ENCODE data around the gene ATP8B1.

The ATP8B1 gene

DNA sequence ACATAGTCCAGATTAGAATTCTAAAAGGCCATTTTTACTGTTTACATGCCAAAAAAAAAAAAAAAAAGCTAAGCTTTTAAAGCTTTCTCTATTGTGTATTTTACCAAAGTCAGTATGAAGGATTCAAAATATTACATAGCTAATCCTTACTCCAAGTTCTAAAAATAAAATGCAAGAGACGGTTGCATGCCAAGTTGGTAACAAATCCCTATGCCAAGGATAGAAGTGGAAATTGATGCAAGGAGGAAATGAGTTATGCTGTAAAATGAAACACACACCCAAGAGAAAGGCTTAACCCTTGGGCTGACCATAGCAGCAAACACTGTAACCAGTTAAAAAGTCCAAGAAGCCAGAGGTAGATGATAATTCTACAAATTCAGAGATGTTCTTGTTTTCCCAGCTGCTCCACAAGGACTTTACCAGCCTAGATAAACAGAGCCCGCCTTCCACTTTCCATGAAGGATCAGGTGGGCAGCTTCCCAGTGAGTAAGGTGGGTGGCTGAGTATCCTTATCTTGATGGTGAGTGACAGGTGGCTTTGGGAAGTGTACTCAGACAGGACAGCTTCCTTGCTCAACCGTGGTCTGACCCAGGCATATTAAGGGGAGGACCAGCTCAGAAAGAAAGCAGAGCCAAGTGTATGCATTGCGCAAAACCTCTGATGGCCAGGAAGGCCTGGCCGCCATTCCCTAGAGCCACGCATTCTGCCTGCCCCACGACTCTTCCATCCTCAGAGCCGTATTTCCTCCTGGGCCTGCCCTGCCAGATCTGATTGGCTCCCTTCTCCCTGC, 34.4 kb downstream of the ATP8B1 start:
- no peaks in the 10 kb centered on the region for H3K27me3 ChIP-seq (ENCODE audit: insufficient read depth, low read length, poor library complexity, severe bottlenecking)
- TF ChIP-seq EZH2phosphoT487 (IDR thresholded peaks at IDR 0.05; ENCODE audit: borderline replicate concordance) = no peak
- TF ChIP-seq, protein P1, sequence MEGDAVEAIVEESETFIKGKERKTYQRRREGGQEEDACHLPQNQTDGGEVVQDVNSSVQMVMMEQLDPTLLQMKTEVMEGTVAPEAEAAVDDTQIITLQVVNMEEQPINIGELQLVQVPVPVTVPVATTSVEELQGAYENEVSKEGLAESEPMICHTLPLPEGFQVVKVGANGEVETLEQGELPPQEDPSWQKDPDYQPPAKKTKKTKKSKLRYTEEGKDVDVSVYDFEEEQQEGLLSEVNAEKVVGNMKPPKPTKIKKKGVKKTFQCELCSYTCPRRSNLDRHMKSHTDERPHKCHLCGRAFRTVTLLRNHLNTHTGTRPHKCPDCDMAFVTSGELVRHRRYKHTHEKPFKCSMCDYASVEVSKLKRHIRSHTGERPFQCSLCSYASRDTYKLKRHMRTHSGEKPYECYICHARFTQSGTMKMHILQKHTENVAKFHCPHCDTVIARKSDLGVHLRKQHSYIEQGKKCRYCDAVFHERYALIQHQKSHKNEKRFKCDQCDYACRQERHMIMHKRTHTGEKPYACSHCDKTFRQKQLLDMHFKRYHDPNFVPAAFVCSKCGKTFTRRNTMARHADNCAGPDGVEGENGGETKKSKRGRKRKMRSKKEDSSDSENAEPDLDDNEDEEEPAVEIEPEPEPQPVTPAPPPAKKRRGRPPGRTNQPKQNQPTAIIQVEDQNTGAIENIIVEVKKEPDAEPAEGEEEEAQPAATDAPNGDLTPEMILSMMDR (conservative IDR thresholded peaks at IDR 0.05; ENCODE audit: low read length) = no peak

DNA sequence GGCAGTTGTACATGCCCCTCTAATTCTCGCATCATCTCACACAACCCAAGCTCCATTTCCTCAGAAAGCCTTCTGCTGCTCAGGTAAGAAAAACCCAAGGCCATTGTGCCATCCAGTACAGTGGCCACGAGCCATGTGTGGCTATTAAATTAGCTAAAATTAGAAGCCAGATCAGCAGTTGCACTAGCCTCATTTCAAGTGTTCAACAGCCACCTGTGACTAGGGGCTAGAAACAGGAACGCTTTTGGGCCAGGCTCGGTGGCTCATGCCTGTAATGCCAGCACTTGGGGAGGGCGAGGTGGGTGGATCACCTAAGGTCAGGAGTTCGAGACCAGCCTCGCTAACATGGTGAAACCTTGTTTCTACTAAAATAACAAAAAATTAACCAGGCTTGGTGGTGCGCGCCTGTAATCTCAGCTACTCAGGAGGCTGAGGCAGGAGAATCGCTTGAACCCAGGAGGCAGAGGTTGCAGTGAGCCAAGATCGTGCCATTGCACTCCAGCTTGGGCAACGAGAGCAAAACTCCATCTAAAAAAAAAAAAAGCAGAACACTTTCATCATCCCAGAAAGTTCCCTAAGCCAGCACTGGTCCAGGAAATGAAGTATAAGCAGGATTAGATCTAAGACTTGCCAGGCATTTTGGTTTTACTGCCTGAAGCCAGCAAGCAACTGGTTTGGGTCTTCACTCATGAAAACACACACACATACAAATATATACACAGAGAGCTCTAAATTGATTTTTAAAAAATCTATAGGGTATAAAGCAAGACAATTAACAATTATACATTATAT, 35.7 kb downstream of the ATP8B1 start:
- no peak overlapping the region for H3K9ac ChIP-seq (ENCODE audit: low read depth, low read length, poor library complexity, severe bottlenecking)
- no peaks in the 10 kb centered on the region for H3K9me3 ChIP-seq (ENCODE audit: insufficient read depth, low read depth, low read length)
- TF ChIP-seq EZH2phosphoT487 (IDR thresholded peaks at IDR 0.05; ENCODE audit: borderline replicate concordance) = no peak
- TF ChIP-seq, protein P1 (conservative IDR thresholded peaks at IDR 0.05; ENCODE audit: low read length) = no peak
- H3K9me2 ChIP-seq (replicated peaks; ENCODE audit: low read depth, low read length) = no peaks in the 10 kb centered on the region
- no peaks in the 10 kb centered on the region for H3K27me3 ChIP-seq (ENCODE audit: insufficient read depth, low read length, poor library complexity, severe bottlenecking)
- H3F3A ChIP-seq (ENCODE audit: low read depth) = no peaks in the 10 kb centered on the region
- H3K36me3 ChIP-seq (ENCODE audit: insufficient read depth, low read length) = no peaks in the 10 kb centered on the region
- no peak overlapping the region for H2AFZ ChIP-seq (ENCODE audit: low read length)
- H3K4me3 ChIP-seq (ENCODE audit: low read length, poor library complexity, severe bottlenecking) = no peak overlapping the region
- no peaks in the 10 kb centered on the region for H4K20me1 ChIP-seq (ENCODE audit: insufficient read depth, low read length, poor library complexity, severe bottlenecking)
- no peak overlapping the region for H3K4me2 ChIP-seq (ENCODE audit: low read depth, low read length, poor library complexity, severe bottlenecking)
- no peaks in the 10 kb centered on the region for H3K4me1 ChIP-seq (ENCODE audit: insufficient read depth, low read length, poor library complexity, severe bottlenecking)
- H3K79me2 ChIP-seq (ENCODE audit: insufficient read depth, low read length) = no peaks in the 10 kb centered on the region

More for the DNA sequence above, 34.4 kb downstream of the ATP8B1 start:
- H3K4me3 ChIP-seq (ENCODE audit: low read length, poor library complexity, severe bottlenecking) = no peak overlapping the region
- no peaks in the 10 kb centered on the region for H3K9me2 ChIP-seq (replicated peaks; ENCODE audit: low read depth, low read length)
- H3F3A ChIP-seq (ENCODE audit: low read depth) = no peaks in the 10 kb centered on the region
- no peak overlapping the region for H3K4me2 ChIP-seq (ENCODE audit: low read depth, low read length, poor library complexity, severe bottlenecking)
- H3K79me2 ChIP-seq (ENCODE audit: insufficient read depth, low read length) = no peaks in the 10 kb centered on the region
- no peak overlapping the region for H3K9ac ChIP-seq (ENCODE audit: low read depth, low read length, poor library complexity, severe bottlenecking)
- H2AFZ ChIP-seq (ENCODE audit: low read length) = no peak overlapping the region
- H3K4me1 ChIP-seq (ENCODE audit: insufficient read depth, low read length, poor library complexity, severe bottlenecking) = no peaks in the 10 kb centered on the region
- no peaks in the 10 kb centered on the region for H4K20me1 ChIP-seq (ENCODE audit: insufficient read depth, low read length, poor library complexity, severe bottlenecking)
- H3K9me3 ChIP-seq (ENCODE audit: insufficient read depth, low read depth, low read length) = no peaks in the 10 kb centered on the region
- no peaks in the 10 kb centered on the region for H3K36me3 ChIP-seq (ENCODE audit: insufficient read depth, low read length)

DNA sequence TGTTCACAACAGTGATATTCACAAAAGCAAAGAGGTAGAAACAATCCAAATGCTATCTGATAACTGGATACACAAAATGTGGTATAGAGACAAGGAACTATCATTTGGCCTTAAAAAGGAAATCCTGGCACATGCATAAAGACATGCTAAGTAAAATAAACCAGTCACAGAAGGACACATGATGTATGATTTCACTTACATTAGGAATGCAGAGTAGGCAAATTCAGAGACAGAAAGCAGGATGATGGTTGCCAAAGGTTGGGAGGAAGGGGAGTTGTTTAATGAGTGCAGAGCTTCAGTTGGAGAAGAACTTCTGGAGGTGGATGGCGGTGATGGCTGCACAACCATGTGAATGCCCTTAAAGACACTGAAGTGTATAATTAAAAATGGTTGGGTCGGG, 38.1 kb downstream of the ATP8B1 start:
- H2AFZ ChIP-seq (ENCODE audit: low read length) = no peak overlapping the region
- no peaks in the 10 kb centered on the region for H3K27me3 ChIP-seq (ENCODE audit: insufficient read depth, low read length, poor library complexity, severe bottlenecking)
- no peaks in the 10 kb centered on the region for H3K9me3 ChIP-seq (ENCODE audit: insufficient read depth, low read depth, low read length)
- no peak overlapping the region for H3K4me3 ChIP-seq (ENCODE audit: low read length, poor library complexity, severe bottlenecking)
- no peak for TF ChIP-seq EZH2phosphoT487 (IDR thresholded peaks at IDR 0.05; ENCODE audit: borderline replicate concordance)
- TF ChIP-seq, protein P1 (conservative IDR thresholded peaks at IDR 0.05; ENCODE audit: low read length) = no peak
- no peaks in the 10 kb centered on the region for H3K79me2 ChIP-seq (ENCODE audit: insufficient read depth, low read length)
- H3F3A ChIP-seq (ENCODE audit: low read depth) = no peaks in the 10 kb centered on the region
- no peaks in the 10 kb centered on the region for H3K36me3 ChIP-seq (ENCODE audit: insufficient read depth, low read length)
- no peaks in the 10 kb centered on the region for H4K20me1 ChIP-seq (ENCODE audit: insufficient read depth, low read length, poor library complexity, severe bottlenecking)
- H3K4me2 ChIP-seq (ENCODE audit: low read depth, low read length, poor library complexity, severe bottlenecking) = no peak overlapping the region
- no peaks in the 10 kb centered on the region for H3K9me2 ChIP-seq (replicated peaks; ENCODE audit: low read depth, low read length)
- no peaks in the 10 kb centered on the region for H3K4me1 ChIP-seq (ENCODE audit: insufficient read depth, low read length, poor library complexity, severe bottlenecking)
- H3K9ac ChIP-seq (ENCODE audit: low read depth, low read length, poor library complexity, severe bottlenecking) = no peak overlapping the region

Measured in Loucy (cell line).